Measurements from ENCODE around the gene SLC26A9. TPM values are rescaled to one million over a fixed set of nuclear protein-coding genes. Genes with fewer than 3 reads are reported as not detected.

SLC26A9 gene
- total RNA-seq, 1 experiment from 2014 or later: 0.15 TPM

- TF ChIP-seq, protein P1, sequence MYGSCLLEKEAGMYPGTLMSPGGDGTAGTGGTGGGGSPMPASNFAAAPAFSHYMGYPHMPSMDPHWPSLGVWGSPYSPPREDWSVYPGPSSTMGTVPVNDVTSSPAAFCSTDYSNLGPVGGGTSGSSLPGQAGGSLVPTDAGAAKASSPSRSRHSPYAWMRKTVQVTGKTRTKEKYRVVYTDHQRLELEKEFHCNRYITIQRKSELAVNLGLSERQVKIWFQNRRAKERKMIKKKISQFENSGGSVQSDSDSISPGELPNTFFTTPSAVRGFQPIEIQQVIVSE (CRISPR knock-in tag; IDR thresholded peaks at IDR 0.05; ENCODE audit: borderline replicate concordance): no peak
- TF ChIP-seq TCF7 (CRISPR knock-in tag; IDR thresholded peaks at IDR 0.05; ENCODE audit: low read depth) (no peak), HMGXB4 (CRISPR knock-in tag; IDR thresholded peaks at IDR 0.05) (no peak), NFYB (CRISPR knock-in tag; conservative IDR thresholded peaks at IDR 0.05; ENCODE audit: low read depth) (no peak), ZNF416 (CRISPR knock-in tag; IDR thresholded peaks at IDR 0.05) (no peak), ATF3 (CRISPR knock-in tag; conservative IDR thresholded peaks at IDR 0.05) (no peak), GABPB1 (CRISPR knock-in tag; IDR thresholded peaks at IDR 0.05) (no peak)
- TF ChIP-seq, protein P2, sequence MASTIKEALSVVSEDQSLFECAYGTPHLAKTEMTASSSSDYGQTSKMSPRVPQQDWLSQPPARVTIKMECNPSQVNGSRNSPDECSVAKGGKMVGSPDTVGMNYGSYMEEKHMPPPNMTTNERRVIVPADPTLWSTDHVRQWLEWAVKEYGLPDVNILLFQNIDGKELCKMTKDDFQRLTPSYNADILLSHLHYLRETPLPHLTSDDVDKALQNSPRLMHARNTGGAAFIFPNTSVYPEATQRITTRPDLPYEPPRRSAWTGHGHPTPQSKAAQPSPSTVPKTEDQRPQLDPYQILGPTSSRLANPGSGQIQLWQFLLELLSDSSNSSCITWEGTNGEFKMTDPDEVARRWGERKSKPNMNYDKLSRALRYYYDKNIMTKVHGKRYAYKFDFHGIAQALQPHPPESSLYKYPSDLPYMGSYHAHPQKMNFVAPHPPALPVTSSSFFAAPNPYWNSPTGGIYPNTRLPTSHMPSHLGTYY (CRISPR knock-in tag; IDR thresholded peaks at IDR 0.05): no peak
- TF ChIP-seq, protein P3, sequence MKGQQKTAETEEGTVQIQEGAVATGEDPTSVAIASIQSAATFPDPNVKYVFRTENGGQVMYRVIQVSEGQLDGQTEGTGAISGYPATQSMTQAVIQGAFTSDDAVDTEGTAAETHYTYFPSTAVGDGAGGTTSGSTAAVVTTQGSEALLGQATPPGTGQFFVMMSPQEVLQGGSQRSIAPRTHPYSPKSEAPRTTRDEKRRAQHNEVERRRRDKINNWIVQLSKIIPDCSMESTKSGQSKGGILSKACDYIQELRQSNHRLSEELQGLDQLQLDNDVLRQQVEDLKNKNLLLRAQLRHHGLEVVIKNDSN (CRISPR knock-in tag; IDR thresholded peaks at IDR 0.05): no peak
Observed at GRCh38 chr1:205924460-205924790, 18.8 kb downstream of the SLC26A9 start (continued).

GRCh38 chr1:205923651-205924459, 19.4 kb downstream of the SLC26A9 start:
- no peak overlapping the region for H3K4me3 Mint-ChIP-seq
- no peak for TF ChIP-seq FOXP1 (CRISPR knock-in tag; IDR thresholded peaks at IDR 0.05; ENCODE audit: borderline replicate concordance)
- TF ChIP-seq TEAD4 (CRISPR knock-in tag; IDR thresholded peaks at IDR 0.05): no peak
- no peak for TF ChIP-seq EMX1 (CRISPR knock-in tag; IDR thresholded peaks at IDR 0.05)
- TF ChIP-seq ZNF232 (CRISPR knock-in tag; IDR thresholded peaks at IDR 0.05): no peak
- no peak for TF ChIP-seq STAT6 (CRISPR knock-in tag; conservative IDR thresholded peaks at IDR 0.05; ENCODE audit: low read depth)
- TF ChIP-seq NFE2L1 (CRISPR knock-in tag; IDR thresholded peaks at IDR 0.05): no peak
- no peaks in the 10 kb centered on the region for H3K36me3 Mint-ChIP-seq
- H3K27me3 Mint-ChIP-seq (ENCODE audit: low read depth): no peaks in the 10 kb centered on the region
- POLR2A ChIA-PET: no interaction called here
- H3K9me3 Mint-ChIP-seq: no peaks in the 10 kb centered on the region
- H3K27ac Mint-ChIP-seq: no peak overlapping the region
- DNase-seq (ENCODE audit: low spot score) (no peak), ATAC-seq (no peak)
- CTCF ChIA-PET: interaction anchor here (1.3 to 9.7 kb wide), 2 partner anchors 16 to 53 kb away, joined by 4 to 77 read pairs; no protein-coding TSS in a partner anchor
- peaks cover 3% of the 10 kb centered on the region for H3K4me1 Mint-ChIP-seq

DNA sequence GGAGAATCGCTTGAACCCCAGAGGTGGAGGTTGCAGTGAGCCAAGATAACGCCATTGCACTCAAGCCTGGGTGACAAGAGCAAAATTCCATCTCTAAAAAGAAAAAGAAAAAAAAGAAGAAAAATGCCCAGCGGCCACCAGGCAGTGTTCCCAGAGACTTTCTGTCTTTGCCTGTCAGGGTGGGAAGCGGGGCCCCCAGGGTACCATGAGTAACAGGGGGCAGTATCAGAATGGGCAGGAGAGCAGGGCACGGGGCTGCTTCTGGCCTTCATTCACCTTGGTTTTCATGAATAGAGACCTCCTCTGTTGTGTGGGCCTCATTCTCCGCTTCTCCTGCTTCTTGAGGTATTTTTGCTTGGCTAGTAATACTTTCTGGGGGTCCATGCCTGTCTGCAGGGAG, 20.4 kb downstream of the SLC26A9 start:
- CTCF ChIA-PET: interaction anchor here (9.7 kb wide), 1 partner anchor 54 kb away, joined by 77 read pairs; no protein-coding TSS in a partner anchor
- no peak for DNase-seq (ENCODE audit: low spot score)
- POLR2A ChIA-PET: no interaction called here
- Mint-ChIP-seq H3K9me3 (no peaks in the 10 kb centered on the region), H3K27me3 (ENCODE audit: low read depth) (no peaks in the 10 kb centered on the region), H3K4me3 (no peak overlapping the region), H3K36me3 (no peaks in the 10 kb centered on the region), H3K27ac (no peak overlapping the region), H3K4me1 (peaks cover 3% of the 10 kb centered on the region)
- no peak for ATAC-seq
- TF ChIP-seq HMGA2 (CRISPR knock-in tag; IDR thresholded peaks at IDR 0.05): no peak
- no peak for TF ChIP-seq IRF1 (CRISPR knock-in tag; IDR thresholded peaks at IDR 0.05)
- TF ChIP-seq, protein P4, sequence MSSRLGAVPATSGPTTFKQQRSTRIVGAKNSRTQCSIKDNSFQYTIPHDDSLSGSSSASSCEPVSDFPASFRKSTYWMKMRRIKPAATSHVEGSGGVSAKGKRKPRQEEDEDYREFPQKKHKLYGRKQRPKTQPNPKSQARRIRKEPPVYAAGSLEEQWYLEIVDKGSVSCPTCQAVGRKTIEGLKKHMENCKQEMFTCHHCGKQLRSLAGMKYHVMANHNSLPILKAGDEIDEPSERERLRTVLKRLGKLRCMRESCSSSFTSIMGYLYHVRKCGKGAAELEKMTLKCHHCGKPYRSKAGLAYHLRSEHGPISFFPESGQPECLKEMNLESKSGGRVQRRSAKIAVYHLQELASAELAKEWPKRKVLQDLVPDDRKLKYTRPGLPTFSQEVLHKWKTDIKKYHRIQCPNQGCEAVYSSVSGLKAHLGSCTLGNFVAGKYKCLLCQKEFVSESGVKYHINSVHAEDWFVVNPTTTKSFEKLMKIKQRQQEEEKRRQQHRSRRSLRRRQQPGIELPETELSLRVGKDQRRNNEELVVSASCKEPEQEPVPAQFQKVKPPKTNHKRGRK (CRISPR knock-in tag; IDR thresholded peaks at IDR 0.05; ENCODE audit: borderline replicate concordance): no peak
- TF ChIP-seq, protein P5, sequence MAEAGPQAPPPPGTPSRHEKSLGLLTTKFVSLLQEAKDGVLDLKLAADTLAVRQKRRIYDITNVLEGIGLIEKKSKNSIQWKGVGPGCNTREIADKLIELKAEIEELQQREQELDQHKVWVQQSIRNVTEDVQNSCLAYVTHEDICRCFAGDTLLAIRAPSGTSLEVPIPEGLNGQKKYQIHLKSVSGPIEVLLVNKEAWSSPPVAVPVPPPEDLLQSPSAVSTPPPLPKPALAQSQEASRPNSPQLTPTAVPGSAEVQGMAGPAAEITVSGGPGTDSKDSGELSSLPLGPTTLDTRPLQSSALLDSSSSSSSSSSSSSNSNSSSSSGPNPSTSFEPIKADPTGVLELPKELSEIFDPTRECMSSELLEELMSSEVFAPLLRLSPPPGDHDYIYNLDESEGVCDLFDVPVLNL (CRISPR knock-in tag; IDR thresholded peaks at IDR 0.05; ENCODE audit: borderline replicate concordance, low read depth): no peak
